ENCODE data around the gene ZNF91. TPM values are rescaled to one million over a fixed set of nuclear protein-coding genes. Genes with fewer than 3 reads are reported as not detected.

Gene ZNF91
- total and polyA plus RNA-seq, 4 donors = 2.9 to 25.9 (median 14.2) TPM

DNA sequence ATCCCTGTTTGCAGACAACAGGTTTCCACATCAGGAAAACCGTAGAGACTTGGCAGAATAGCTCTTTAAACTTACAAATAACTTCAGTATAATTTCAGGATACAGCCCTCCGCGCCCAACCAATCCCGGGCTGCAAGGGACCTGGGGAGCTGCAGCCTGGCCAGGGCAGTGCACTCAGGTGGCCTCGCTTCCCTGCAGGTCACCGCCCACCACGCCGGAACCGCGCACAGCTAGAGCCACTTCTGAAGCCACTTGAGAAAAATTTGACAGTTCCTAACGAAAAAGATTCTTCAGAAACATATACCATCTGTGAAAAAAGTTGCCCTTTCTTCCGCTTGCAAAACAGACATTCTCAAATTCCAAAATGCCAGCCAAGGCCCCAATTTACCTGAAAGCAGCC is 11.1 kb downstream of the ZNF91 start:
- Histone ChIP-seq H3K27ac (ENCODE audit: low read depth in 1 of 2, low read length in 2 of 2) (no peak overlapping the region), H3K9me3 (ENCODE audit: control insufficient read depth in 4 of 4, low read length in 3 of 4) (peaks cover 11 to 60% (median 18%) of the 10 kb centered on the region in 4 donors), H3K36me3 (ENCODE audit: control insufficient read depth in 4 of 4, insufficient read depth in 3 of 4, low read depth in 1 of 4, low read length in 3 of 4) (peaks cover 4 to 51% (median 45%) of the 10 kb centered on the region in 4 donors), H3K9ac (ENCODE audit: low read depth in 1 of 2, low read length in 2 of 2) (no peak overlapping the region), H3K4me3 (ENCODE audit: low read depth in 1 of 3, low read length in 3 of 3) (peak overlapping the region in 1 of 3 donors; percentile 20), H3K27me3 (ENCODE audit: control insufficient read depth in 4 of 4, insufficient read depth in 4 of 4, low read length in 3 of 4) (no peaks in the 10 kb centered on the region), H3K4me1 (ENCODE audit: control insufficient read depth in 4 of 4, insufficient read depth in 4 of 4, low read length in 3 of 4) (no peaks in the 10 kb centered on the region)
- DNase-seq (ENCODE audit: low spot score) = no peak
- TF ChIP-seq GABPA (IDR thresholded peaks at IDR 0.05 in 1 of 2, conservative IDR thresholded peaks at IDR 0.05 in 1 of 2) = no peak
- TF ChIP-seq SP1 (IDR thresholded peaks at IDR 0.05) = no peak
- TF ChIP-seq RXRA (IDR thresholded peaks at IDR 0.05) = no peak
- TF ChIP-seq JUND (IDR thresholded peaks at IDR 0.05) = no peak
- no peak for TF ChIP-seq TAF1 (conservative IDR thresholded peaks at IDR 0.05)
- TF ChIP-seq YY1 (IDR thresholded peaks at IDR 0.05) = no peak
- TF ChIP-seq FOXA1 (IDR thresholded peaks at IDR 0.05) = no peak
- TF ChIP-seq, protein P1, sequence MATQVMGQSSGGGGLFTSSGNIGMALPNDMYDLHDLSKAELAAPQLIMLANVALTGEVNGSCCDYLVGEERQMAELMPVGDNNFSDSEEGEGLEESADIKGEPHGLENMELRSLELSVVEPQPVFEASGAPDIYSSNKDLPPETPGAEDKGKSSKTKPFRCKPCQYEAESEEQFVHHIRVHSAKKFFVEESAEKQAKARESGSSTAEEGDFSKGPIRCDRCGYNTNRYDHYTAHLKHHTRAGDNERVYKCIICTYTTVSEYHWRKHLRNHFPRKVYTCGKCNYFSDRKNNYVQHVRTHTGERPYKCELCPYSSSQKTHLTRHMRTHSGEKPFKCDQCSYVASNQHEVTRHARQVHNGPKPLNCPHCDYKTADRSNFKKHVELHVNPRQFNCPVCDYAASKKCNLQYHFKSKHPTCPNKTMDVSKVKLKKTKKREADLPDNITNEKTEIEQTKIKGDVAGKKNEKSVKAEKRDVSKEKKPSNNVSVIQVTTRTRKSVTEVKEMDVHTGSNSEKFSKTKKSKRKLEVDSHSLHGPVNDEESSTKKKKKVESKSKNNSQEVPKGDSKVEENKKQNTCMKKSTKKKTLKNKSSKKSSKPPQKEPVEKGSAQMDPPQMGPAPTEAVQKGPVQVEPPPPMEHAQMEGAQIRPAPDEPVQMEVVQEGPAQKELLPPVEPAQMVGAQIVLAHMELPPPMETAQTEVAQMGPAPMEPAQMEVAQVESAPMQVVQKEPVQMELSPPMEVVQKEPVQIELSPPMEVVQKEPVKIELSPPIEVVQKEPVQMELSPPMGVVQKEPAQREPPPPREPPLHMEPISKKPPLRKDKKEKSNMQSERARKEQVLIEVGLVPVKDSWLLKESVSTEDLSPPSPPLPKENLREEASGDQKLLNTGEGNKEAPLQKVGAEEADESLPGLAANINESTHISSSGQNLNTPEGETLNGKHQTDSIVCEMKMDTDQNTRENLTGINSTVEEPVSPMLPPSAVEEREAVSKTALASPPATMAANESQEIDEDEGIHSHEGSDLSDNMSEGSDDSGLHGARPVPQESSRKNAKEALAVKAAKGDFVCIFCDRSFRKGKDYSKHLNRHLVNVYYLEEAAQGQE (IDR thresholded peaks at IDR 0.05) = no peak
- TF ChIP-seq FOXA2 (IDR thresholded peaks at IDR 0.05) = no peak
- TF ChIP-seq EGR1 (IDR thresholded peaks at IDR 0.05; ENCODE audit: low read depth in 2 of 2) = no peak
- TF ChIP-seq RAD21 (IDR thresholded peaks at IDR 0.05) = no peak
- TF ChIP-seq ZBTB33 (IDR thresholded peaks at IDR 0.05) = no peak
- TF ChIP-seq CTCF (IDR thresholded peaks at IDR 0.05; ENCODE audit: low read depth, low read length, missing input control) = no peak
- TF ChIP-seq, protein P2, sequence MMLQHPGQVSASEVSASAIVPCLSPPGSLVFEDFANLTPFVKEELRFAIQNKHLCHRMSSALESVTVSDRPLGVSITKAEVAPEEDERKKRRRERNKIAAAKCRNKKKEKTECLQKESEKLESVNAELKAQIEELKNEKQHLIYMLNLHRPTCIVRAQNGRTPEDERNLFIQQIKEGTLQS (IDR thresholded peaks at IDR 0.05) = no peak
- TF ChIP-seq NR2F2 (IDR thresholded peaks at IDR 0.05) = no peak
- no peak for TF ChIP-seq MAX (IDR thresholded peaks at IDR 0.05)
- 97% methylated on average over 12 of the region's 12 CpGs for WGBS

DNA sequence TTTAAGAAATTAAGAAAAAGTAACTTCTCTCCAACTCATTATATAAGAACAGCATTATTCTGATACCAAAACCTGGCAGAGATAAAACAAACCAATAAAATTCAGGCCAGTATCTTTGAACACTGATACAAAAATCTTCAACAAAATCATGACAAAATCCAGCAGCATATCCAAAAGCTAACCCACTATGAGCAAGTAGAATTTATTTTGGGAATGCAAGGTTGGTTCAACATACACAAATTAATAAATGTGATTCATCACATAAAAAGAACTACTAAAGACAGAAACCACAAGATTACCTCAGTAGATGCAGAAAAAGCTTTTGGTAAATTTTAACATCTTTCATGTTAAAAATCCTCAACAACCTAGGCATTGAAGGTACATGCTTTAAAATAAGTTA is 12.3 kb downstream of the ZNF91 start:
- no peak overlapping the region for H3K27ac ChIP-seq (ENCODE audit: low read depth in 1 of 2, low read length in 2 of 2)
- no peak overlapping the region for H3K9ac ChIP-seq (ENCODE audit: low read depth in 1 of 2, low read length in 2 of 2)
- H3K36me3 ChIP-seq (ENCODE audit: control insufficient read depth in 4 of 4, insufficient read depth in 3 of 4, low read depth in 1 of 4, low read length in 3 of 4) = peaks cover 4 to 51% (median 45%) of the 10 kb centered on the region in 4 donors
- no peaks in the 10 kb centered on the region for H3K27me3 ChIP-seq (ENCODE audit: control insufficient read depth in 4 of 4, insufficient read depth in 4 of 4, low read length in 3 of 4)
- no peak overlapping the region for H3K4me3 ChIP-seq (ENCODE audit: low read depth in 1 of 3, low read length in 3 of 3)
- H3K9me3 ChIP-seq (ENCODE audit: control insufficient read depth in 4 of 4, low read length in 3 of 4) = peaks cover 11 to 62% (median 18%) of the 10 kb centered on the region in 4 donors
- no peaks in the 10 kb centered on the region for H3K4me1 ChIP-seq (ENCODE audit: control insufficient read depth in 4 of 4, insufficient read depth in 4 of 4, low read length in 3 of 4)
- DNase-seq (ENCODE audit: low spot score) = no peak
- TF ChIP-seq YY1 (IDR thresholded peaks at IDR 0.05) (no peak), EGR1 (IDR thresholded peaks at IDR 0.05; ENCODE audit: low read depth in 2 of 2) (no peak), MAX (IDR thresholded peaks at IDR 0.05) (no peak), NR2F2 (IDR thresholded peaks at IDR 0.05) (no peak), ZBTB33 (IDR thresholded peaks at IDR 0.05) (no peak), TAF1 (conservative IDR thresholded peaks at IDR 0.05) (no peak), HNF4G (IDR thresholded peaks at IDR 0.05) (no peak), CTCF (IDR thresholded peaks at IDR 0.05; ENCODE audit: low read depth, low read length, missing input control) (no peak)
